HG02840 (cell line): ENCODE results near the gene RGL2.

Source experiments
- ATAC-seq: cut with Tn5 transposase; IDR thresholded peaks from one replicate; pipeline ENCODE4 v1.9.1; 2021; ENCODE audit warnings: mild to moderate bottlenecking, moderate library complexity, moderate number of reproducible peaks; ENCODE audit not compliant: unreplicated experiment, low FRiP score

Gene RGL2

DNA sequence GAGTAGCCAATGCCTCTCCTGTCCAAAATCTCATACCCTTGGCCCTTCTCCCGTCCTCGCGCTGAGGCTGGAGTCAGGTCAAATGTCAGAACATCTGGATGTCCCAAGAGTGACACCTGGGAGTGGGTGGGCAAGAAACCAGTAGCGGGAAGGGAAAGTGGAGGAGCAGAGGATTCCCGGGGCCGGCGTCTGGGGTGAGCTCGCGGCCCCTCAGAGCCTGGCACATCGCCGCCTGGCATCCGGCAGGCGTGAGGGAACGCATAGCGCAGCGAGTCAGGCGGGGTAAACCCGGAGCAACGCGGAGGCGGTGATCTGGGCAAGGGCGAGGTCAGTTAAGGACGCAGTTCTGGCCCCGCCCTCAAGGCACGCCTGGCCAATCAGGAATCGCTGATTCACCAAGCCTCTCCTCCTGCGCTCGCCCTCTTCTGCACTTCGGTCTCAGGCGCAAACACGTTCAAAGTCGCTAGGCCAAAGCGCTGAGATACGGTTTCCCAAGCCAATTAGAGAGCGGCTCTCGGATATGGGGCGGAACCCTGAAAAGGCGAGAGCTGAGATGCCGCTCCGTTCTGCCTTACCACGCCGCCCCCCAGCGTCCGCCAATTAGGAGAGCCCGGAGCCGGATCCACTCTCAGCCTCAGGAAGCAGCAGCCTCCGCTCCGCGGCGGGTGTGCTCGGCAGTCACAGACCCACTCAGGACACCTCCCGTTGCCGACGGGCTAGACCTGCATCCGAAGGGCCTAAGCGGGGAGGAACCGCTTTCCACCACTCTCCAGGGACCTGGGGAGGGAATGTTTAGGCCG is 49.6 kb downstream of the RGL2 start:
- peak; percentile 94 for ATAC-seq

GRCh38 chr6:33248643-33248931 is 50.2 kb downstream of the RGL2 start:
- no peak for ATAC-seq

DNA sequence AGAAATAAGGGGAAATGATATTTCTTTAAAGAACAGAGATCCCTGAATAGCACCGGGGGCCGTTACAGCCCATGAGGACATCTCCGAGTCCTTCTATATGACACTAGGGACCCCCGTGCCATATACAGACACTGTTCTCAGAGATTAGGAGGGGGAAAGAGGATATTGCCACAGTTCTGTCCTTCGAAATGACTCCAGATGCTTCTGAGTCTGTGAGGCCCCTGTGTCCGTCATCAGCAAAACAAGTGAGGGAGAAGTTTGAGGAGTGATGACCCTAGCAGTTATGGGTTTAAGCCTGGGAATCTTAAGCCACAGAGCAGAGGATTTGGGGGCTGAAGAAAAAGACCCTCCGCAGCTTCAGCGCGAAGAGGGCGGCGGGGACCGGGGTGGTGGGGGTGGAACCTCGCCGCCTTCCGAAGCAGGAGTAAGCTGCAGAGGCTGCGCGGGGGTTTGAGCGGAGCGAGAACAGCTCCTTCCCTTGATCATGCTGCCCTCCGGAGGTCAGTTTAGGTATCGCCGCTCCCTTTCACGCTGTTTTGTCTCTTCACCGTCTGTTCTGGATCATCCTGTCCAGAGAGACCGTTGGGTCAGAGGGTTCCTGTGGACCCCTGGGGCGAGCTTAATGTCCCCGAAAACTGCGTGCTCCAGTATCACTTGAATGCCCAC is 50.6 kb downstream of the RGL2 start:
- no peak for ATAC-seq

DNA sequence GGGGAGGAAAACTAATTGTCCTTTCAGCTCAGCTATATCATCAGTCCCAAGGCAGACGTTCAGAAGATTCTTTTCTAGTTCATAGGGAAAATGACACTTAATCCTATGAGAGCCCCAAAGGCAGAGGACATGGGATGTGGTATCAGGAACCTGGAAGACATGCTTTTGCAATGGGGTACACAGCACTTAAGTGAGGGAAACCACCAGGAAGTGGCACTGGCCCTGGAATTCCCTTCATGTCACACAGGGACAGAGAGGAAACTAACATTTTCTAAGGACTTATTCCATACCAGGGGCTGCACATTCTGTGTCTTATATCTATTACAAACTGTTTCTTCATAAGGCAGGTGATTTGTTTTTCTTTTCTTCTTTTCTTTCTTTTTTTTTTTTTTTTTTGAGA is 55.3 kb downstream of the RGL2 start:
- no peak for ATAC-seq

GRCh38 chr6:33241968-33242367 is 56.8 kb downstream of the RGL2 start:
- no peak for ATAC-seq
